Stimulated activated naive CD4-positive, alpha-beta T cell (primary cell): ENCODE measurements around the gene LAPTM4A.
"Not testable (repeated sequence)": the region's sequence is repeated elsewhere in the genome, so short reads cannot be mapped to it uniquely, and the experiment has no call there.

ENCODE experiments used
- DNase-seq, 6 experiments: peaks; one replicate each; lab custom pipeline; 2025; lab: John Stamatoyannopoulos, UW

LAPTM4A gene

DNA sequence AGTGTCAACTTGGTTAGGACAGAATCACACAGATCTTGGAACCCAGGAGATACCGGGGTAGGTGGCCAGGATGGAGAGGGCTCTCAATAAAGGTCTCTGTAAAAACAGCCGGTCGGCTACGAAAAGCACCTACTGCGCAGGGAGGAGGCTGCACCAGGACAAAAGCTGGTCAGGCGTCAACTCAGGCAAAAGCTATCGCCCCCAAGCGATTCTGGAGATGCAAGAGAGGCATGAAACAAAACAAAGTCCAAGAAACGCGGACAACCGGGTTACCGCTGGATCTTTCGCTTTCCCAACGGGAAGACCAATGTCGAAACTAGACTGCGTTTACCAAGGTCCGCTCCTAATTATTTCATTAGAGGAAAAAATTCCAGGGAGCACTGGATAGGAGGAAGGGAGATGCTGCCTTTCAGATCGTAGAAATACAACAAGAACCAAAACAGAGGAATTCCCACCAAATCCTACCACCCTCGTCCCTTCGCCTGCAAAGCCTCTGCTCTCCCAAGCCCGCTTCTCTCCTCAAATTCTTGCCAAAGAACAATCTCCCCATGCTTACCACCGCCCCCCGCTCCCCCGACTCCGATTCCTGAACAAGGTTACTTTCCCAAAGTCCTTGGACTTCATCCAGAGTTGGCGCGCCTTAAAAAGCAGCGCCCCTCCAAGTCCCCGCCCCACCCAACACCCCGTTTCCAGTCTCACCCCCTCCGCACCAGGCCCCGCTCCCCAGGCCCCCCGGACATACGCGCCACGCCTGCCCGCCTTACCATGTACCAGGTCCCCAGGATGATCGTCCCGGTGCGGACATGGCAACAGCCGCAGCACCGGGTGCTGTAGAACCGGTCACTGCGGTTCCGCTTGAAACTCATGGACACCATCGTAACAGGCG, 539 bp downstream of the LAPTM4A start:
- peak in 2 of 6 experiments; percentile 6 to 30 for DNase-seq

DNA sequence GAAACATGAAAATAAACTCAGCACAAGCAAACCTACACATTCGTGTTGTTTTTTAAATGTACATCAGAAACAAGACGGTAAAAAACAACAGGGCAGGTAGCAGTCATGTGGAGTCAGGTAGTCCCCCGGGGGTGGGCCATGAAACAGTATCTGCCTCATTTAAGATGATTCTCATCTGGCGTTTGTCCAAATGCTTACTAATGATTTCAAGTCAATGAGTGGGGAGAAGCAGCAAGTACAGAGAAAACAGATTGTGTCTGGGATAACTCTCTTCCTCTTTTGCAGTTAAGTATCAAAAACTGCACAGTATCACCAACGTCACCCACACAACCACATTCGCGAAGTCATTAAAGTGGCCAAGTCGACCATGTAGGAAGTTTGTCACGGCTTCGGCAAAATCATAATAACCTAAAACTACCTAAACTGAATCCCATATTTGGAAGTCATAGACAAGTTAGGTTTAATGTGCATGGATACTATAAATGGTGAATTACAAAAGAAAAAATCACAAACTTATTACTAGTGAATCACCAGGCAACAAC, 1.3 kb downstream of the LAPTM4A start:
- DNase-seq: peak; percentile 3 to 55 (median 36)

DNA sequence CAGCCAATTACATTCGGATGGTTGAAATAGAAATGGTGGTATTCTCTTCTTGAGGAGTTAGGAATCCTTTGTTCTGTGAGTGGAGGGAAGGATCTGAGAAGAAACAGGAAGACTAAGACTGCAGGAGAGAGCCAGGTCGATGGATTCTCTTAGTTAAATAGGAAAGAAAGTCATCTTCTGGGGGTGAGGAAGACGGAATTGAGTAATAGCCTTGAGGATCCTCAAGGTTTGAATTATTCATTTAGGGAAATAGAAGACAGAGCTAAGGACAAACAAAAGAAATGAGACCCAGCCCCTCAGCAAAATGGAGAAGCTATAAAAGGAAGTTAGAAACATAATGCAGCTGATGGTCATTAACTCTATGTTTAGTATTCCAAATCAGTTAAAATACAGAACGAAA, 1.8 kb downstream of the LAPTM4A start:
- DNase-seq: no peak

DNA sequence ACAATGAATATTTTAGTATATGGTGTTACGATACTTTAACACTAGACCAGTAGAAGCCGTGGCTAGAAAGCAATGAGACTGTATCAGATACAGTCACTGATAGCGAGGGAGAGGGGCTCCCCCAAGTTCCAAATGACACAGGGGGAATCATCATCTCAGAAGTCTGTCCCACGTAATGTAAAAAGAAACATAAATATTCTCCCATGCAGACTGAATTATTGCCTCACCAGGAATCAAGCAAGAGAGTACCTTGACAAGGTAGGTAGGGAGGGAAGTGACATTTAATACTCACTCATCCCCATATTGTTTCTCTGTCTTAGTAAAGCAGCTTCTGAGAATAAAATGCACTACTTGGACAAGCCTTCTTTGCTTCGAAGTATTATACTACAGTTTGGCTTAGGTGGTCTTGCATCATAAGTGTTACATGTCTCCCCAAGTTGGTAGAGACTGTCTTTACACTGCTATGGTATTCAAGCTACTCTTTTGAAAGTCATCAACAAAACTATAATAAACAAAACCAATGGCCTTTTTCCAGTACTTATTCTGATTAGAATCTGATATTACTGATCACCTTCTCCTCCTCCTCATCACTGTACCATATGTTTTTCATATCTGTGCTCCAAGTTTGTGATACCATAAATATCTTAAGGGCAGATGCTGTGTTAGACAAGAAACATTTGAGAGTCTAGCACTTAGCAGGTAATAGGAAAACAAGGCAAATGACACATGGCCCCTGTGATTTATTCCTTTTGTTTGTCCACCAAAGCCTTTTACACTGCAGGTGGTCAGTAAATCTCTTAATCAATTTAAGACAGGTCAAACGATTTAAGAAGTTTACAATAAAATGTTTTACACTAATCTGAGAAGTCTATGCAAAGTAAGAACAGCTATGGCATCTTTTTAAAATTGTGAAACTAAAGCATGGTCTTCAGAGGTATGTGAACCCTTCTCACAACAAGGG, 2.7 kb downstream of the LAPTM4A start:
- no peak for DNase-seq

DNA sequence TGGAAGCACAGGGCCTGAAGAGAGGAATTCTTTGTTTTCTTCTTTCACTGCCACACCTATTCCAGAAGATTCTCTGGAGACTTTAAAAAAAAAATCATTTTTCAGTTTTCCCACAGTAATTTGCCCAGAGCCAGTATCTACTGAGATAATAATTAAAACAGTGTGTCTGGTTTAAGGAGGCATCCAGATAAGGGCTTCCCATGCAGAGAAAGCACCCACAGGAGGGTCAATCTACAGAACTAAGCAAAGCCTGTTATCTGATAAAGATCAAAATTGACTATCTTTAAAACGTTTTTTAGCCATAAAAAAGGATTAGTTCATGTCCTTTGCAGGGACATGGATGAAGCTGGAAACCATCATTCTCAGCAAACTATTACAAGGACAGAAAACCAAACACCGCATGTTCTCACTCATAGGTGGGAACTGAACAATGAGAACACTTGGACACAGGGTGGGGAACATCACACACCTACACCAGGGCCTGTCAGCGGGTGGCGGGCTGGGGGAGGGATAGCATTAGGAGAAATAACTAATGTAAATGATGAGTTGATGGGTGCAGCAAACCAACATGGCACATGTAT, 5.6 kb downstream of the LAPTM4A start:
- not testable (repeated sequence) for DNase-seq

DNA sequence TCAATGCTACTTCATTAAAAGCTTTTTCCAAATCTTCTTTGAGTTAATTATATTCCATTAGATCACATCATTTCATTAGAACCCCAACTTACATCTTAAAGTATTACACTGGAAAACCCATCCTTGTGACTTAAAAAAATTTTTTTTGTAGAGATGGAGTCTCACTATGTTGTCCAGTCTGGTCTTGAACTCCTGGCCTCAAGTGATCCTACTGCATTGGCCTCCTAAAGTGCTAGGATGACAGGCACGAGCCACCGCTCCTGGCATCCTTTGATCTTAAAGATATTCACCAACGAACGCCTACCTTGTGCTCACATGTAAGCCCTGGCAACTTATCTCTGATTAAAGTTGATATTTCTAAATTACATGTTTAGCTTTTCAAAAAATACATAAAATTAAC, 6.7 kb downstream of the LAPTM4A start:
- no peak for DNase-seq

DNA sequence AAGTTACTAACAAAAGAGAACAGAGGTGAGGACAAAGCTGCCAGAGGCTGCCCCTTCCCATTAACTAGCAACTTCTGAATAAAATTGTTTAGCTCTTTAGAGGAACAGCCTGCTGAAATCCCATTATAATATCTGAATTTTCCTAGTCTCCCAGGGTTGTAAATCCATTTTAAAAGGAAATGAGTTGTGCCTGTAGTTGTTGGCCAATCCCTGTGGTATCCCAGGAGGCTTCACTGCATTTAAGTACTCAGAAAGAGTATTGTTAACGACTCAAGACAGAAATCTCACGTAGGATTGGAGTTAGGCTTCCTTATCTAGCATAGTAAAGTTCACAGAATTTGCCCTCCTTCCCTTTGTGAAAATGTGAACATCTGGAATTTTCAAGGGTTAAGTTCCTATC, 8.9 kb downstream of the LAPTM4A start:
- no peak for DNase-seq

DNA sequence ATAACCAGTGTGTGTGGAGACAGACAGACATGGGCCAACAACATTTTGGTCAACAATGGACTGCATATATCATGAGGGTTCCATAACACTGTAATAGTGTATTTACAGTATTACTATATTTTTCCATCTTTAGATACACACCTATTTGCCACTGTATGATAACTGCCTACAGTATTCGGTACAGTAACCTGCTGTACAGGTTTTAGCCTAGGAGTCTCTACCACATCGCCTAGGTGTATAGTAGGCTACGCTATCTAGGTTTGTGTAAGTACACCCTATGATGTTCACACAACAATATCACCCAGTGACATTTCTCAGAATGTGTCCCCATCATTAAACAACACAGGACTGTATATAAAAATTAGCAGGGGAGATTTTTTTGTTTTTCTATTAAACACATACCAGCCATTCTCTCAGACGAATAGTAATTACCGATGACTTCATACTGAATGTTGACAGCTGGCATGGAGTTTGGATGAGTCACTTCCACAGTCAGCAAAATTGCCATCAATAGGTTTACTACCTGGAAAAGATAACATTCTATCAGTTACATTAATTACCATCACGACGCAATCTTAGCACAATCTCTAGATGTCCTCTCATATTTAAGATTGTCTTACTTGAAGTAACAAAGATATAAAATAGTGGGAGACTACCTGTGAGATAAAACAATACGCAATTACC, 10.8 kb downstream of the LAPTM4A start:
- DNase-seq: no peak

DNA sequence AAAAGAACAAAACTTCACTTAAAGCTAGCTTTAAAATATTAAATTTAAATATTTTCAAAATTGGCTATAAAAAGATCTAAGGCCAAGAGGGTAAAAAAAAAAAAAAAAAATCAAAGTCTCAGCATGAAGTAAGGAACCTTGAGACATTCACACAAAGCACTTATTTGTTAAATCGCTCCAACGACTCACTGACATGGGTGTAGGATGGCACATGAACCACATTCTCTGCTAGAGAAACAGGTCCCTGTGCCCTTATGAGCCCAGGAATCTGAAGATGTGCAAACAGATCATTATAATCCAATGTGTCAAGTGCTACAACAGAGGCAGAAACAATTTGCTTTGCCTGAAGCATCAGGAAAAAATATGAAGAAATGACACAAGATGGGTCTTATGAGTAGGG, 13.8 kb downstream of the LAPTM4A start:
- no peak for DNase-seq

DNA sequence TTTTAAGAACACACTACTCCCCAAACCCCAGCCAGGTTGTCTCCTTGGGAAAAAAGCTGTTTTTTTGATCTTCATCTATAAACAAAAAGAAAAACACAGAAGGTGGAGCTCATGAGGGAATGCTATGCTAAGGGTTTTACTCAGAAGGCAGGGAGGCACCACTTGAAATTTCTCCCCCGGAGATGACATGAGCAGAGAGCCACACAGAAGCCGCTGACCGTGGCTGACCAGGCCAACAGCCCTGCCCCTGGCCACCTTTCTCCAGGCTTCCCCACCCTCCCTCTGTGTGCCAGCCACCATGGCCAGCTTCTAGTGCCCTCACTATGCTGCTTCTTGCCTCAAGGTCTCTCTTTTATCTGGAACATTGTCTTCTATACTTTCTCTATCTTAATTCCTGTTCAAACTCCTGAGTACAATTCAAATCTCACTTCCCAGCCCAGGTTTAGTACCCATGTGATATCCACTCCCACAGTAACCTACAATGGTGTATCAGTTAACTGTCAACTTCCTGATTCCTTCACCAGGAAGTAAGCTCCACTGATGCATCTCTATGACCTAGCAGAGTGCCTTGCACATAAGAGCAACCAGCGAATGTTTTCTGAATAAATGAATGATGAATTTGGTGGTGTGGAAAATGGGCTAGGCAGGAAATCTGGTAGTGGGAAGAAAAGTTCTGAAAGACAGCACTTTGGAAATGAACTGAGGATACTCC, 15.3 kb downstream of the LAPTM4A start:
- DNase-seq: no peak

DNA sequence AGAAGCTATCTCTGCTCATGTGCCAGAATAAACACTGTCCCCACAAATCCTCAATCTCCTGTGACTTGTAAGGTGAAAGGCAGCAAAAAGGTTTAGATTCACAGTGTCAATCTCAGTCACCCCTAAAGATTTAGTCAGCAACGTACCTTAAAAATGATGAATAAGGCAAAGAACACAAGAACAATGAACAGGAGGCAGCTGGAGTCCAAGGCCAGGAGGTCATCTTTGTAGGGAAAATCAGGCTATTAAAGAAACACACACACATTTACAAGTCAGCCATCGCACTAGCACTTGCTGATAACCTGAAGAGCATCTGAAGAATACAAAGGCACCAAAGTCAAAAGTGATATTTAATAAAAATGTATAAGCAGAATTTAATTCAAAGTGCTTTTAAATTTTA, 16.6 kb downstream of the LAPTM4A start:
- DNase-seq: no peak

DNA sequence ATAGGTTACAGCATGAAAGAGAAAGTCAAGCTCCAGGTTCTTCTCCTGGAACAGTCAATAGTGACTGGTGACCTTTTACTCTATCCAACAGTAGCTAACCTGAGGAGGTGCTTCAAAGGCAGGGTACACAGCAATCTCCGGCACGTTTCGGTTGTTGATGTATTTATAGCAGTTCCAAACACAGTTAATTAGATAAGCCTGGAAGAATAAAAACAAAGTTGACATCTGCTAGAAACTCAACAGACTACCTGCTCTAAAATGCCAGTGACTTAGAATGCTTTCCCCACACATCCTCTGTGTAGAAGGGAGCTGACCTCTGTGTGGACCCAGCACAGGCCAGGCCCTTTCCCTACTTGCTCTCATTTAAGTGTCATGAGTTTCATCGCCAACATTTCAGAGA, 17.2 kb downstream of the LAPTM4A start:
- DNase-seq: no peak

DNA sequence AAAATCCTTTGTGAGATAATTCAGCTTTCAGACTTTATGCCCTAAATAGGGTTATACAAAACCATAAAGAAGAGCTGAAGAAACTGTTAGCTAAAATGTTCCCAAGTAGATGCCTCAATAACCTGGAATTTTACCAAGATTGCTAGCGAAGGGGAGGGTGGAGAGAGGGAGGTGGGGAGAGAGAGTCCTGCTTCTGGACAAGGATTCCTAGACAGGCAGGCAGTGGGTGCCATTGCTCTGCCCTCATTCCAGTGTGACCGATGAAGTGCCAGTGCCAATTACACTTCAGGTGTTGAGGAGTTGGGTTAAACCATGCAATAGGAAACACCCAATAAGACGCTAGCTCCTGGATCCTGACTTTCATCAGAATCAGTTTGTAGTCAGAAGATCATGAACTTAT, 18.1 kb downstream of the LAPTM4A start:
- DNase-seq: no peak

DNA sequence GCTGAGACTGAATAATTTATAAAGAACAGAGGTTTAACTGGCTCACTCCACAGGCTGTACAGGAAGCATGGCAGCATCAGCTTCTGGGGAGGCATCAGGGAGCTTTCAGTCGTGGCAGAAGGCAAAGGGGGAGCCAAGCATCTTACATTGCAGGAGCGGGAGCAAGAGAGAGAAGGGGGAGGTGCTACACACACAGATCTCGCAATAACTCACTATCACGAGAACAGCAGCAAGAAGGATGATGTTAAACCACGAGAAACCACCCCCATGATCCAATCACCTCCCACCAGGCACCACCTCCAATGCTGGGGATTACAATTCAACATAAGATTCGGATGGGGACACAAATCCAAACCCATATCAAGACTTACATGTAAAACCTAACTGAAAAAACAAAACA, 21.2 kb downstream of the LAPTM4A start:
- DNase-seq: no peak

DNA sequence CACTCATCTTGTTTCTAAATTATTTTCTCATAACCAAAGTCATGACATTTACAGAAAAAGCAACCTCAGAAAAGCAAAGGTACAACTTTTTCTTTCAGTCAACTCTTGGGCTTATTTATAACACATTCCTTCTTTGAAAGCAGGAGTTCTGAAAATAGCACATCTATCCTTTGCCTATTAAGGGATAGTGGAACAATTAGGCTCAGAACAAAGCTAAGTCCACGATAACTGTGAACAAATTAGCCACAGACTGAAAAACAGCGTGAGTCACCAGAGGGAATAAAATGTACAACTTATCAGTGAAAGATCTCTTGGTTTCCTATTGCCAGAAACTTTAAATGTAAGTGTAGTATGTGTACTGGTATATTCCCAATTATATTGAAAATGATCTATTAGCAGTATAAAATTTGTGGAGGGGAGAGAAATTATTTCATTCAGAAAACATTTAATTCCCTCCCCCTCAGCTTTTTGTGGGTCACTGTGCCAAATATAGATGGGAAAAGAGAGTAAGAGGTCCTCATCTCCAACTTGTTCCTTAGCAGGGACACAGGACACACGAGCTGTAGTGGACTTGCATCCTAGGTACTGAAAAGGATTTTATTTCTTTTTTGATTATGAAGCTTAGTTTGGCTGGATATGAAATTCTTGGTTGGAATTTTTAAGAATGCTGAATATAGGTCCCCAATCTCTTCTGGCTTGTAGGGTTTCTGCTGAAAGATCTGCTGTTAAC, 23.6 kb downstream of the LAPTM4A start:
- DNase-seq: no peak

DNA sequence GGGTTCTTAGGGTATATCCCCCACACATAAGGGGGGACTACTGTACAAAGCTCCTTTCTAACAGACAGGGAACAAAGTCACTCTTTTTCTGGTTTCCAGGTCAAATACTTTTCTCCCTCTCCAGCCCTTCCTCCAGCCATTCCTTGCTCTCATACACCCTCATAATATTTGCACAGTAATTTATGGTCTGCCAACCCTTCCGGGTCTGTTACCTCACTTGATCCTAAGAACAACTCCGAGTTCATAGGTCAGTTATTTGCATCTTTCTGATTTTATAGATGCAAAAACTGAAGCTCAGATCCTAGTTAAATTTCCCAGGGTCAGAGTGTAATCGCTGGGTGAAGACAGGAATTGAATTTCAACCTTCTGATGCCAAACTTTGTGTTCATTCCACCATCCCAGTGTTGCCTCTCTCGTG, 24.2 kb downstream of the LAPTM4A start:
- no peak for DNase-seq

DNA sequence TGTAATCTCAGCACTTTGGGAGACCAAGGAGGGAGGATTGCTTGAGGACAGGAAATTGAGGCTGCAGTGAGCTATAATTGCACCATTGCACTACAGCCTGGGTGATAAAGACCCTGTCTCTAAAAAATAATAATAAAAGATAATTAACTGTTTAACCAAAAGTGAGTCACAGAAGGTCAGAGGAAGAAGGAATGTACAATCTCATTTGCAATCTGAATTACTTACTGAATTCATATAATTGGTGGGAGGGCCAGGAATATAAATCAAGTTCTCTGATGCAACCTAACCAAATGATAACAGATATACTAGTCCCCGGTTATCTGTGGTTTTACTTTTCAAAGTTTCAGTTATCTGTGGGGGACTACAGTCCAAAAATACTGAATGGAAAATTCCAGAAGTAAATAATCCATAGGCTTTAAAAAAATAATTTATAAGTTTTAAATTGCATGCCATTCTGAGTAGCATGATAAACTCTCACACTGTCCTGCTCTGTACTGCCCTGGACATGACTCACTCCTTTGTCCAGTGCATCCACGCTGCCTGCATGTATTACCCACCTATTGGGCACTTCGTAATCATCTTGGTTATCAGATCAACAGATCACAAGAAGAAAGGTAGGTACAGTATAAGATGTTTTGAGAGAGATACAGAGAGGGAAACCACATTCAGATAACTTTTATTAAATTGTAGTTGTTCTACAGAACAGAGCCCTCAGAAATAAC, 26.2 kb downstream of the LAPTM4A start:
- no peak for DNase-seq

DNA sequence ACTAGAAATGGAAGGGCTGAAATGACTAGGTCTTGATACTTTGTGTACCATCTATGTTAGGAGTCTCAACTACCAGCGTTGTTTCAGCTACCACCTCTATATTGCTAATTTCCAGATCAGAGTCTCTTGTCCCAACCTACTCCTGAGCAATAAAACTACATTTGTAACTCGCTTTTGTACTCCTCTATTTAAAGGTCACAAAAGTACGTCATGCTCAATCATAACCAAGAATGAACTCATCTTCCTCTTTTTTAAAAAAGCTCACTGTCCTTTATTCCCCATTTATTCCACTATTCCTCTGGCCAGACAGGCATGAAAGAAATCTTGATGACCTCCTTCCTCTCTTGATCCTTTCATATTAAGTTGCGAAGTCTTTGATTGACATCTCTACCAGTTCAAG, 27.7 kb downstream of the LAPTM4A start:
- no peak for DNase-seq

DNA sequence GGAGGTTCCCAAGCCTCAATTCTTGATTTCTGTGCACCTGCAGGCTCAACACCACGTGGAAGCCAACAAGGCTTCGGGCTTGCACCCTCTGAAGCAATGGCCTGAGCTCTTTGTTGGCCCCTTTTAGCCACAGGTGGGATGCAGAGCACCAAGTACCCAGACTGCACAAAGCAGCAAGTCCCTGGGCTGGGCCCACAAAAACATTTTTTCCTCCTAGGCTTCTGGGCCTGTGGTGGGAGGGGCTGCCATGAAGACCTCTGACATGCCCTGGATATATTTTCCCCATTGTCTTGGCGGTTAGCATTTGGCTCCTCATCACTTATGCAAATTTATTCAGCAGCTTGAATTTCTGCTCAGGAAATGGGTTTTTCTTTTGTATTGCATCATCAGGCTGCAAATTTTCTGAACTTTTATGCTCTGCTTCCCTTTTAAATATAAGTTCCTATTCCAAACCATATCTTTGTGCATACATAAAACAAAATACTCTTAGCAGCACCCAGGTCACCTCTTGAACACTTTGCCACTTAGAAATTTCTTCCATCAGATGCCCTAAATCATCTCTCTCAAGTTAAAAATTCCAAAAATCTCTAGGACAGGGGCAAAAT, 29.9 kb downstream of the LAPTM4A start:
- no peak for DNase-seq
